ENCODE results near the gene PLEKHS1.

PLEKHS1 gene
- total RNA-seq, result 0 to 0.05 (median 0.04) reads per million in 3 experiments

DNA sequence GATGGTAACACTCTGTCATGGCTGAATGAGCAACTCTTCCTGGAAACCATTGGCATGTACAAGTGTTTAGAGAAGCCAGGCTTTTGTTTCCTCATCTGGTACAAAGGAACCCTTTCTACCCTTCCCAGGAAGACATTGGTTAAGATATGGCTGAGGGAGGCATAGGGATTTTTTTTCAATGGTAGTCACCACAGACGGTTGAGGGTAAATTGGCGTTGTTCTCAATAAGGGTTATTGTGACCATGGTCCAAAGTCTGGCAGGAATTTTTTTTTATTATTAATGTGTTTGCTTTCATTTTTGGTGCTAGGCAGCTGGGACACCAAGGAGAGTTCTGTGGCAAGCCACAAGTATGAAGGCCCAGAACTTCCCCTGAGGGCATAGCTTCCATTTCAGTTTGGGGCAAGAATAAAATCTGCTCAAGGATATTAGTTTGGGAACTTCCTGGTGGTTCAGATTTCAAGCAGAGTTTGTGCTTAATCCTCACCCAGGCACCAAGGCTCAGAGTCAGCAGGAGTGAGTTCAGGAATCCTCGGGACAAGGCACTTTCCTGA lies at the start of gene PLEKHS1:
Gene PLEKHS1 (plus strand): TSS at position 502 of the 552 bp plus-strand sequence. CDS start 3,596 bp downstream, outside the sequence.
- no peak for DNase-seq

DNA sequence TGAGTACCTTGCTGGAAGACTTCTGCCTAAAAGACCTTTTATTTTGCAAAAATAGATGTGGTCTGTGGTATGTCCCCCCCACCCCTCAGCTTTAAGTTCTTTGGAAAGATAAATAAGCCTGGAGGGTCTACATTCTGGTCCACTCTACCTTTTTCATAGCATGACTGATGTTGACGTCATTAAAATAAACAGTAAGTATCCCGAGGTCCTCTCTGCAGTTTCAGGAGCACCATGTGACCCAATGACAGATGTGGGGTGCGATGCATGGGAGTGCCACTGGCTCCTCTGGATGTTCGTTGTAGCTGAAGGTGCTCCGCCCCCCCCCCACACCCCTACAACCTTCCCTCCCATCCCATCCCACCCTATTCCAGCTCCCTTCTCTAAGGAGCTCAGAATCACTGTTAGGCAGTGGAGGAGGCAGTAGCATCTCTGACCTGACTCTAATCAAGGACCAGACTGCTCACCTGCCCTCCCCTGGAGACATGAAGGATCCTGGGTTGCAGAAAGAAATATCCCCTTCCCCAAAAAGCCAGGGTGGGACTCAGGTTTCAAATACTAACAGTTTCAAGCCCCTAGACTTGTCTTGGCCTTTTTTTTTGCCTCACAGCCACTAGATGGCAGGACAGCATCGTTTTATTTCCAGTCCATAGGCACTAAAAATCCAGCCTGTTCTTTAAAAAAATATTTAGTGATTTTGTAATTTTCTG lies 46.7 kb upstream of the PLEKHS1 start:
- no peak for DNase-seq

DNA sequence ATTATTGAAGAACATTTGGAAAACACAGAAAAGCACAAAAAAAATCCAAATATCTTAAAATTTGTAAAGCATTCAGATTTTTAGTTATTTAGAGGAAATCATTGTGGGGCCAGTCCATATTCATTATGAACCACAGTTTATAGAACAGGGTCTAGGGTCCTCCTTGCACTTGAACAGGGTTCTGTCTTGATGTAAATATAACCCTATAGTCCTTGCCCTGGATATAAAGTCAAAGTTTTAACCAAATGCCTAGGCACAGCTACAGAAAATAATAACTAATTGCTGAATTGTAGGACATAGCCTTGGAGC lies 46.2 kb upstream of the PLEKHS1 start:
- no peak for DNase-seq

GRCh38 chr10:113706623-113707022 lies 44.9 kb upstream of the PLEKHS1 start:
- no peak for DNase-seq

- DNase-seq, result no peak
Measured at GRCh38 chr10:113708640-113709039, 42.8 kb upstream of the PLEKHS1 start.

GRCh38 chr10:113709221-113709838 lies 42.2 kb upstream of the PLEKHS1 start:
- DNase-seq, result no peak

DNA sequence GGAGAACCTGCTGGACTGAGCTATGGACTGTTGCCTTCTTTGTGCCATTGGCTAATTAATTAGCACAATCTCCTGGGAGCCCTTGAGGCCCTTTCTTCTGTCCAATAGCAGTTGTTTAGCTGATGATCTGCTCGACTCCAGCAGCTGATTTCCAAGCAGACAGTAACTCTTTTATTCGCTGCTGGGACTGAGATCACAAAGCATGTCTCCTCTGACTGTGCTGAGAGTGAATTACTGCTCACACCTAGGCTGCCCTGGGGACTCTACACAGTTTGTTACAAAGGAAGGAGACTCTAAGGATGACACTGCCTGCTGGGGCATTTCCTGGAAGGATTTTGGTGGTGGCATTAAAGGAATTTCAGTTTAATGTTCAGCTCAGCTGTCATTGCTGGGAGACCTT lies 40.3 kb upstream of the PLEKHS1 start:
- DNase-seq, result no peak

DNA sequence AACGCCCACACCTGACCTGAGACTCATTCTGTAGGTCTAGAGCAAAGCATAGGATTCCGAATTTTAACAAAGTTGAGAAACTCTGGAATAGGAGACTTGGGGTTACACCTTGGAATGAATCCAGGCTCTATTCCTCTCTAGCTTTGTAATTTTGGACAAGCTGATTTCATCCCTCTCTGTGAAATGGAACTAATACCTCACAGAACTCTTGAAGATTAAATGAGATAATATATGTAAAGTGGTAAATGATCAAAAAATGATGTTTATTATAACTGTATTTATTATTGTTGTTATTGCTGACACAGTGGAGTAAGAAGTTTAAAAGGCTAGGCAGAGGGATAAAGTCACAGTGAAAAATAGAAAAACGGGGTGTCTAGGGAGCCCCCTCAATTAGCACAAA lies 39.5 kb upstream of the PLEKHS1 start:
- no peak for DNase-seq

DNA sequence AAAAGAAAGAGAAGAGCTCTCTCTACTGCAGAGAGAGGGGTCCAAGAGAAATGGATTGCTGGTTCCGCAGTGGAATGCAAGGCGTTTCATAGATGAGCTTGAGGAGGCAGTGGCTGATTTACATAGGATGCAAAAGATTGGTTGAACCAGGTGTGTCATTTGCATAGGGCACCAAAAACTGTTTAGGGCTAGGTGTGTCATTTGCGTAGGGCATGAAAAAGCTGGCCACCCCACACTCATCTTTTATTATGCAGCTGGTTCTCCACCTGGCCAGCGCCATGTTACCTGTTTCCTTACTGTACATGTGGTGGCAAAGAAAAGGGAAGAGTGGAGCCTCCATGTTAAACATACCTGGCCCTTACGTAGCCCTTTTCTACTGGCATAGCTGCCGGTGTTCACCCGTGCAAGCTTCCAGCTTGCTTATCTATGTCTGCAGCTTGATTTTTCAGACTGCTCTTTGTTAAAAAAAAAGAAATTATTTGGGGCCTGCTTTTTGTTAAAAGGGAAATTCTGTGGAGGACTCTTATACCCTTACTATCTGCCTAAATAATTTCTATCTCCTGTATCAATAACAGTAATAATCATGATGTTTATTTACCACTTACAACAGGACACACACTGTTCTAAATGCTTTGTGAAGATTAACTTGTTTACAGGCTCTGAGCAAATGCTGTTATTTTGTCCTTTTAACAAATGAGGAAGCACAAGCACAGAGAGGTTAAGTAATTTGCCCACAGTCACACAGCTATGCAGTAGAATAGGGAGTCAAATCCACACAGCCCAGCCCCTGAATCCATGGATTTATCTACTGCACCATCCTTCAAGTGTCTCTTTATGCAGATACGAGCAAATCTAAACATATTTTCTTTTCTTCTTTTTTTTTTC lies 38.5 kb upstream of the PLEKHS1 start:
- DNase-seq, result no peak

GRCh38 chr10:113713640-113713982 lies 37.9 kb upstream of the PLEKHS1 start:
- no peak for DNase-seq

GRCh38 chr10:113716109-113716910 lies 35.2 kb upstream of the PLEKHS1 start:
- DNase-seq, result no peak

- no peak for DNase-seq
Measured at GRCh38 chr10:113718969-113719822, 32.3 kb upstream of the PLEKHS1 start.

GRCh38 chr10:113720386-113720785 lies 31.1 kb upstream of the PLEKHS1 start:
- DNase-seq, result no peak

GRCh38 chr10:113732160-113732881 lies 19.2 kb upstream of the PLEKHS1 start:
- no peak for DNase-seq

- no peak for DNase-seq
Measured at GRCh38 chr10:113732966-113733365, 18.5 kb upstream of the PLEKHS1 start.

- no peak for DNase-seq
Measured at GRCh38 chr10:113733635-113734034, 17.8 kb upstream of the PLEKHS1 start.

DNA sequence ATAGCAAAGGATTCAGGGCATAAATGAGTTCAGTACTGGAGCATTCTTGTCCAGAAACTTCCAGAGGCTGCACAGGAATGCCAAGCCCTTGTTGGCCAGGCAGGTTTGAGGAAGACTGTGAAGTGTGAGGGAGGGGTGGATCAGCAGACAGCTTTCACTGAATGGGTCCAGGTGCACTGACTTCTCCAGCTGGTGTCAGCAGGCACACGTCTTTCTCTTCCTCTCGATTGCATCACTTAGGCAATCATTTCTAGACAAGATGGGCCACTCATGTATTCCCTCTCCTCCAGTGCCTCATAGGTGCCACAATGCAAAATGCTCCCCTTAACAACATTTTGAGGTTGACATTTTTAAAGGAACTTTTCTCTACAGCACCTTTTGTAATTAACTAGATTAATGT lies 15.6 kb upstream of the PLEKHS1 start:
- DNase-seq, result no peak

GRCh38 chr10:113736576-113736975 lies 14.9 kb upstream of the PLEKHS1 start:
- DNase-seq, result no peak

DNA sequence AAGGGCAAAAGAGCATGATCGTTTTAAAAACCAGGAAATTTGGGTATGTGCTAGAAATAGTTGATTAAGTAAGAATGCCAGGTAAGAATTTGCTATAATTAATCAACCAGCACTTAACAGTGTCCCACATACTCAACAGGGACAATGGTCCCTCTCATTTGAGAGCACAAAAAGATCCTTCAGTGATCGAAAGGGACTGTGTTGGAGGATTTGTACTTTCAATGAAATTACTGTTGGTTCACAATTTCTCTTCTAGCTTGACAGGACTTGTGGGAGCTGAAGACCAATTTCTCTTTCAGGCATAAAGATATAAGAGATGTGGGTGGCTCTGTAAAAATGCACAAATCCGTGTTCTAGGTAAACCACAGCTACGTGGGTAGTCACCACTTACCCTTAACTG lies 12.5 kb upstream of the PLEKHS1 start:
- DNase-seq, result no peak

DNA sequence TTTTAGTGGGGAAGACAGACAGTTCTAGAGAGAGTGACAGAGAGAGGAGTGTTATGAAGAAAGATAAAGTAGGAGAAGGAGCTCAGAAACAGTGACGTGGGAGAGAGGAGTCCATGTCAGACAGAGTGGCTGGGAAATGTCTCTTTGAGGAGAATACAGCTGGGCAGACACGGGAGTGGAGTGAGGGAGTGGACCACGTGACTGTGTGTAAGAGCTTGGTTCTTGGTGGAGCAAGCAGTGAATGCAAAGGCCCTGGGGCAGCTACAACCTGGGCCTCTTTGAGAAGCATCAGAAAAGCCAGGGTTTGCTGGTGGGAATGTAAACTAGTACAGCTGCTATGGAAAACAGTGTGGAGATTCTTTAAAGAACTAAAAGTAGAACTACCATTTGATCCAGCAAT lies 11.9 kb upstream of the PLEKHS1 start:
- DNase-seq, result no peak

DNA sequence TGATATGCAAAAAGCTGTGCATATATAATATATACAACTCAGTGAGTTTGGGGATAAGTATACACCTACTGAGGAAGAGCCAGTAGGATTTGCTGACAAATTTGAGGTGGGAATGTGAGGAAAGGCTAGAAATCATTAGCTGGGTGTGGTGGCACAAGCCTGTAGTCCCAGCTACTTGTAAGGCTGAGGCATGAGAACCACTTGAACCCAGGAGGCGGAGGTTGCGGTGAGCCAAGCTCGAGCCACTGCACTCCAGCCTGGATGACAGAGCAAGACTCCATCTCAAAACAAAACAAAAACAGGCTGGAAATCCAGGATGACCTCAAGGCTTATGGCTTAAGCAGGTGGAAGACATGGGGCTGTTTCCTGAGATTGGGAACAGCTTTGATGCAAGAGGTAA lies 10.6 kb upstream of the PLEKHS1 start:
- DNase-seq, result no peak

All from central memory CD4-positive, alpha-beta T cell (primary cell).